GM18499 (cell line): ENCODE measurements around the gene FGF7.
"Not testable (repeated sequence)": the region's sequence is repeated elsewhere in the genome, so short reads cannot be mapped to it uniquely, and the experiment has no call there.

ENCODE experiments used
- ATAC-seq: cut with Tn5 transposase; IDR thresholded peaks from one replicate; pipeline ENCODE4 v1.9.1; 2021; ENCODE audit warnings: moderate number of reproducible peaks; ENCODE audit not compliant: insufficient read depth, unreplicated experiment

FGF7 gene, protein sequence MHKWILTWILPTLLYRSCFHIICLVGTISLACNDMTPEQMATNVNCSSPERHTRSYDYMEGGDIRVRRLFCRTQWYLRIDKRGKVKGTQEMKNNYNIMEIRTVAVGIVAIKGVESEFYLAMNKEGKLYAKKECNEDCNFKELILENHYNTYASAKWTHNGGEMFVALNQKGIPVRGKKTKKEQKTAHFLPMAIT

DNA sequence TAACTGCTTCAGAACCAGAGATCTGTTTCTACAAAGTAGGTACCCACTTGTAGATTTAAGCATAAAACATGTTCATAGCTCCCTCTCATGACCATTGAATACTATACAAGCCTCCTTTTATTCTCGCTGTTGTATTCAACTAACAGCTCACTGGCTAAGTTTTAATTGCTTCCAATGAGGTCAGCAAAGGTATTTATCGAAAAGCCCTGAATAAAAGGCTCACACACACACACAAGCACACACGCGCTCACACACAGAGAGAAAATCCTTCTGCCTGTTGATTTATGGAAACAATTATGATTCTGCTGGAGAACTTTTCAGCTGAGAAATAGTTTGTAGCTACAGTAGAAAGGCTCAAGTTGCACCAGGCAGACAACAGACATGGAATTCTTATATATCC lies at the start of gene FGF7:
FGF7 (plus strand) TSS at position 222 of the 400 bp plus-strand sequence. CDS start 1,056 bp downstream, outside the sequence.
- no peak for ATAC-seq

DNA sequence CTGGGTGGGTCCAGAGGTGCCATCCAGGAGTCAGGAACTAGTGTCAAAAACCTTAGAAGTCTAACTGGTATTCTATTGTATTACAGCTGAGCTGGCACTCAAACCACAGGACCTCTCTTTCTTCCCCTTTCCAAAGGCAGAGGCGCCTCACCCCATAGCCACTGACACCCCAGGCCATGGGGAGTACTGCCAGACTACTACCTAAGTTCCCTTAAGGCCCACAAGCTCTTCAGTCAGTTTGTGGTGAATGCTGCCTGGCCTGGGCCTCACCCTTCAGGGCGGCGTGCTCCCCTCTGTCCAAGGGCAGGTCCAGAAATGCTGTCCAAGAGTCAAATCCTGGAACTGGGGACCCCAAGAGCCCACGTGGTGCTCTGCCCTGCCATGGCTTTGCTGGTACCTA lies 43.0 kb upstream of the FGF7 start:
- no peak for ATAC-seq

DNA sequence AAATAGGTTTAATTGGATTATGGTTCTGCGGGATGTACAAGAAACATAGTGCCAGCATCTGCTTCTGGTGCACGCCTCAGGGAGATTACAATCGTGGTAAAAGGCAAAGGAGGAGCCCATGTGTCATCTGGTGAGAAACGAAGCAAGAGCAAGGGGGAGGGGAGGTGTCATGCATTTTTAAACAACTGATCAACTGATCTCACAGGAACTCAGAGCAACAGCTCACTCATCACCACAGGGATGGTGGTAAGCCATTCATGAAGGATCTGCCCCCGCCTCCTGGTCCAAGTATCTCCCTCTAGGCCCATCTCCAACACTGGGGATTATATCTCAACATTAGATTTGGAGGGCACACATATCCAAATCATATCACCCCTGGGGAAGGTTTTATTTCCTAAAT lies 42.1 kb upstream of the FGF7 start:
- no peak for ATAC-seq

DNA sequence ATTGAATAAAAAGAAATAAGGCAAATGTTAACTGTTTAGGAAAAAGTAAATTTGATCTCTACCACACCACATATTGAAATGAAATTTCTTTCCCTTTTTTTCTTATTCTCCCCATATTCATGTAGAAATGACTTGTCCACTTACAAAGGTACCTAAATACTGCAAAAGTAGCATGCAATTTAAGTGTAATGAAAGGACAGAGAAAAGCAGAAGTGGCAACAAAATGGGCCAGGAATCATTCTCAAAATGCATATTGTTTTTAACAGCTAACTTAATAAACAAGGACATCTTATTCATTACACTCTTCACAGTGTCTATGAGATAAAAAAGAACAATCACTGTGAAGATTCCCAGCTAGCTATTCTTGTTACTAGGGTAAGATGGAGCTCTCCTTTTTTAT lies 40.6 kb upstream of the FGF7 start:
- ATAC-seq = no peak

DNA sequence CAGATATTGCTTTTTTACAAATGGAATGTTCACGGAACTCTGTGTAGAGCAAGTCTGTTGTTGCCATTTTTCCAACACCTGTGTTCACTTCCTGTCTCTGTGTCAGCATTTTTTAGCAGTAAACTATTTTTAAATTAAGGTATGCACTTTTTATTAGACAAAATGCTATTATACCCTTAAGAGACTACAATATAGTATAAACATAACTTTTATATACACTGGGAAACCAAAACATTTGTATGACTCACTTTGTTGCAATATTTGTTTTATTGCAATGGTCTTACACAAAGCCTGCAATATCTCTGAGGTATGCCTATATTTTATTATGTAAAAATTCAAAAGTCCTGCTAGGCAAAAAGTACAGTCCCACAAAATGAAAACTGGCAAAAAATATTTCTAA lies 39.8 kb upstream of the FGF7 start:
- no peak for ATAC-seq

DNA sequence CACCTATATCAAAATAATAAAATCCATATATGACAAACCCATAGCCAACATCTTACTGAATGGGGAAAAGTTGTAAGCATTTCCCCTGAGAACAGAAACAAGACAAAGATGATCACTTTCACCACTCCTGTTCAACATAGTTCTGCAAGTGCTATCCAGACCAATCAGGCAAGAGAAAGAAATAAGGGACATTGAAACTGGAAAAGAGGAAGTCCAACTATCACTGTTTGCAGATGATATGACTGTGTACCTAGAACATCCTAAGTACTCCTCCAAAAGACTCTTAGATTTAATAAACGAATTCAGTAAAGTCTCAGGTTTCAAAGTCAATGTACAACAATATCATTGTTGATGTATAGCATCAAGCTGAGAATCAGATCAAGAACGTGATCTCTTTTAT lies 35.6 kb upstream of the FGF7 start:
- no peak for ATAC-seq

DNA sequence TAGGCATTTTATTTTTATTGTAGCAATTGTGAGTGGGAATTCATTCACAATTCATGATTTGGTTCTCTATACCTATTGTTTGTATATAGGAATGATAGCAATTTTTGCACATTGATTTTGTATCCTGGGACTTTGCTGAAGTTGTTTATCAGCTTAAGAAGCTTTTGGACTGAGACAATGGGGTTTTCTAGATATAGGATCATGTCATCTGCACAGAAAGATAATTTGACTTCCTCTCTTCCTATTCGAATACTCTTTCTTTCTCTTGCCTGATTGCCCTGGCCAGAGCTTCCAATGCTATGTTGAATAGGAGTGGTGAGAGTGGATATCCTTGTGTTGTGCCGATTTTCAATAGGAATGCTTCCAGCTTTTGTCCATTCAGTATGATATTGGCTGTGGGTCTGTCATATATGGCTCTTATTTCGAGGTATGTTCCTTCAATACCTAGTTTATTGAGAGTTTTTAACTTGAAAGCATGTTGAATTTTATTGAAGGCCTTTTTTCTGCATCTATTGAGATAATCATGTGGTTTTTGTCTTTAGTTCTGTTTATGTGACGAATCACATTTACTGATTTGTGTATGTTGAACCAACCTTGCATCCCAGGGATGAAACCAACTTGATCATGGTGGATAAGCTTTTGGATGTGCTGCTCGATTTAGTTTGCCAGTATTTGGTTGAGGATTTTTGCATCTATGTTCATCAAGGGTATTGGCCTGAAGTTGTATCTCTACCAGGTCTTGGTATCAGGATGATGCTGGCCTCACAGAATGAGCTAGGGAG lies 20.3 kb upstream of the FGF7 start:
- ATAC-seq = not testable (repeated sequence)

DNA sequence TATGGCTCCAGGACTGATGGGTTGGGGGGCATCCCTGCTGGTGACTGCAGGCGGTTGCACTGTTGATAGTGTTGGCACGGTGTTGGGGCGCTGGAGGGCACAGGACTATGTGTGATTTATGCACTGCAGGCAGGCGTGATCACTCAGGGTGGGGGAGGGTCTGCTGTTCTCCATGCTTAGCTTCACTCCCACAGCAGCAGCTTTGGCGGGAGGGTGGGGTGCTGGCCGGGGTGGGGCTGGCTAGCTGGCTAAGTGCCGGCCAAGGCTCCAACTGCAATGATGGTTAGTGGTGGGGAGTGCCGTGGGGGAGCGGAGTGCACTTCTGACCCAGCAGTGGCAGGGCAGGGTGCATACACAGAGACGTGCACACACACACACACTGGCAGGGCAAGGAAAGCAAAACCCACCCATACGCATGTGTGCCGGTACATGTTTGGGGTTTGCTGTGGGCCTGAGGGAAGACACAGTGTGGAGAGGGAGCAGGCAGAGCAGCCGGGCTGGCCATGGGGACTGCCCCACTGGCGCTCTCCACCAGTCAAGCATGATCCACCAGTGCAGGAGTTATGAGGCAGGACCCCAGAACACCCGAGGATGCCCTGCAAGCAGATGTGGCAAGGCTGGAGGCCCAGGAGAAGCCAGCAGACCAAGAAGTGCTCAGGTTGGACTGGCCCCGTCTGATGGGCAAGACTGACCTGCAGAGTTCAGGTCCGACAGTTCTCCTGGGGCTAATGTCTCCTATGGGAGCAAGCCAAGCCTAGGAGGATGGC lies 16.5 kb upstream of the FGF7 start:
- ATAC-seq = no peak

DNA sequence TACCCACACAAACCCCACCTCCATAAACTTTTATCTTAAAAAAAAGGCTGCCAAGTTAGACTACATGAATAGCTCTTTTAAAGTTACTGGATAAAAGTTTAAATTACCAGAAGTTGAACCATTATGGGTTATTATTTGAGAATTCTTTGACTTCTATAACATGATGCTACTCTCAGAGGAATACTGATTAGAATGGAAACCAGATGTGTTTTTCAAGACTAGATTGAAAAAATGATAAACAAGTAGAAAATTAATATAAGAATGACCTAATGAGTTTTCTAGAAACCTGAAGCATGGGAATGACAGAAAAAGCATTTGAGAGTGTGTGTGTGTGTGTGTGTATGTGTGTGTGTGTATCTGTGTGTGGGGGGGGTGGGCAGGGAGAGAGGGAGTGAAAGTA lies 12.4 kb upstream of the FGF7 start:
- ATAC-seq = no peak

DNA sequence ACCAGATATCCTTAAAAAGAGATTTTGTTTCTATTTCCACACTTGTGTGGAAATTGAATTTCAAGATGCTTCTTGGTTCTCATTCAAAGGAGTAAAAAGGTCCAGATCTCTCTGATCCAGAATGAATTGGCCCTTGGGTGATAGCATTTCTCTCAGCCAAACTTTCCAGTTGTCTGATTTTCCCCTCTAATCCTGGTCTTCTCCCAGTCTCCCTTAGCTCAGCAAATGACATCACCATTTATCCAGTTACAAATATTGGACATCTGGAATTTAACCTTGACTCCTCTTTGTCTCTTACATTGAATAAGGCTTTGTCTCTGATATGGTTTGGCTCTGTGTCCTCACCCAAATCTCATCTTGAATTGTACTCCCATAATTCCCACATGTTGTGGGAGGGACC lies 10.2 kb upstream of the FGF7 start:
- no peak for ATAC-seq

DNA sequence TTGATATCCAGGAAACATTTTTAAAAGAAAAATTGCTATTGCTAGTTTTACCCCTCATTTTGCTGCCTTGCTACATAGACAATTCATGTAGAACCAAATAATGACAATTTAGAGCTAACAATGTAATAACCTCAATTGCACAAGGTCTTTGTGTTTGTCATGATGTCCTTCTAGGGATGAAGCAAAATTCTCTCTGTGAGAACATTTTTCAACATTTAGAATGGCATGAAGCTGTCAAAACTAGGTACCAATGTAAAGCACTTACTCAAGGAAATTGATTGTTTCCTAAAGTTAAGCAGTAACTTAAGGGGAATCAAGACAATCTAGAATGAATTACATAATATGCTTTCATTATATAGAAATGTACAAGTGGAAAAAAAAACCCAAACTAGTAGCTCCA lies 7.9 kb upstream of the FGF7 start:
- no peak for ATAC-seq

DNA sequence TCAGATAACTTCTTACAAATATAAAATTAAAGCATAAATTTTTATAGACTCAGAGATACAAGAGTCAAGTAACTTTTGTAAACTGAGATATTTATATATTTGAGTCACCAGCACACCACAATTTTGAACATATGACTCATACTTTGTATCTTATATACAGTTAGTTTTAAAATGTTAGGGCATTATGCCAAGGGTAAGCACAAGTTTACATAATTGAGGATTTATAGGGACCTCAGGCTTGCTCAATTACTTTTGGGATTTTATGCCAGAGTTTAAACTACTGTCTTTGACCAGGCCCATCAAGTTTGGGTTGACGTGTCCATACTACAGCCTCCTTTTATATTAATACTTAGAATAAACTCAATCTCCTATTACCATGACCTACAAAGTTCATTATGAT lies 7.4 kb upstream of the FGF7 start:
- ATAC-seq = no peak

DNA sequence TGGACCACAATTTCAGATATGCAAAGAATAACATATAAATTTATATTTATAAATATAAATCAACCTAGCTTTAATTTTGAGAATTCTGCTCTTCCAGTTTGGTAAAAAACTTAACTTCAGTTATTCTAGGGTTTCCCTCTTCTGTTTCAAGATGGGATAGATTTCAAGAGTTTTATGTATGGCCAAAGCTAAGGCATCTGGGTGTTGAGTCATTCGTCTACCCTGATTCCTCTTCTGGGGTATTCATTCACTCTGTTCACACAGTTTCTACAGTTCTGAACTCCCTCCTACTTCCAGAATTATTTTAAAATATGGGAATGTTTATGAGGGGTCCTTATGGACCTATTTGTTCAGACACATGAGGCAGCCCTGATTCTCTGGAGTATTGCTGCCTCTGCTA lies 4.2 kb upstream of the FGF7 start:
- no peak for ATAC-seq

DNA sequence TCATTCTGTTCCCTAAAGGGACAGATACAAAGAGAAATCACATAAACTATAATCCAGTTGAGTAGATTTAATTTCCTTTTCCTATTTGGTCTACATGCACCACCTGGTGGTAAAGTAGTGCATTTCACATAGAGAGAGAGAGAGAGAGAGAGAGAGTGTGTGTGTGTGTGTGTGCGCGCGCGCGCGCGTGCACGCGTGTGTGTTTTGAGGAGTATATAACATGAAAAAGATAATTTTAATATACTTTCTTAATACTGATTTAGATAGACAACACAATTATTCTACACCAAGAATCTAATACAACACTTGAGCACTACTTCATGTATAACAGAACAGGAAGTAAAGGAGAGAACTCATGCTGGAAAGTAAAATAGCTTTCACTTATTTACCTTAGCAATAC lies 1.1 kb upstream of the FGF7 start:
- ATAC-seq = no peak

DNA sequence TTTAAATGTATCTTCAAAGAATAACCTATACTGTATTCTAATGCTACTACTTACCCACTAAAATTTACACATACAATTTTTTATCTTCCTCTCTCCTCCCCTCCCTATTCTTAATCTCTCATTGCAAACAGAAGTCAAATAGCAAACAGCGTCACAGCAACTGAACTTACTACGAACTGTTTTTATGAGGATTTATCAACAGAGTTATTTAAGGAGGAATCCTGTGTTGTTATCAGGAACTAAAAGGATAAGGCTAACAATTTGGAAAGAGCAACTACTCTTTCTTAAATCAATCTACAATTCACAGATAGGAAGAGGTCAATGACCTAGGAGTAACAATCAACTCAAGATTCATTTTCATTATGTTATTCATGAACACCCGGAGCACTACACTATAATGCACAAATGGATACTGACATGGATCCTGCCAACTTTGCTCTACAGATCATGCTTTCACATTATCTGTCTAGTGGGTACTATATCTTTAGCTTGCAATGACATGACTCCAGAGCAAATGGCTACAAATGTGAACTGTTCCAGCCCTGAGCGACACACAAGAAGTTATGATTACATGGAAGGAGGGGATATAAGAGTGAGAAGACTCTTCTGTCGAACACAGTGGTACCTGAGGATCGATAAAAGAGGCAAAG lies 984 bp downstream of the FGF7 start:
- no peak for ATAC-seq

DNA sequence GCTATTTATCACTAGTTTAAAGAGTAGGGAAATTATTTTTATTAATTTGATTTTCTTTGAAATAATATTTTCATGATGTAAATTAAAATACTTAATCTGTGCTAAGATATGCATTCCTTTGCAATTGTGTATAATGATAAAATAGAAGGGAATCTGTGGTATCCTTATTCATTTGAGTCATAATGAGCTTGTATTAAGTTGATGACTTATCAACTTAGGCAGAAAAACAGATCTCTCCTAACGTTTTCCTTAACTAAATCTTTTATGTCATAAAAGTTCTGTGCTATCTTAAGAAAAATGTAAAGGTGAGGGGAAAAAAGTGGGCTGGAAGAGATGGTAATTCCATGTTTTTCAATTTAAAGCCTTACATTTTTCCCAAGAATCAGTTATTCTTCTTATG lies 1.9 kb downstream of the FGF7 start:
- ATAC-seq = no peak

DNA sequence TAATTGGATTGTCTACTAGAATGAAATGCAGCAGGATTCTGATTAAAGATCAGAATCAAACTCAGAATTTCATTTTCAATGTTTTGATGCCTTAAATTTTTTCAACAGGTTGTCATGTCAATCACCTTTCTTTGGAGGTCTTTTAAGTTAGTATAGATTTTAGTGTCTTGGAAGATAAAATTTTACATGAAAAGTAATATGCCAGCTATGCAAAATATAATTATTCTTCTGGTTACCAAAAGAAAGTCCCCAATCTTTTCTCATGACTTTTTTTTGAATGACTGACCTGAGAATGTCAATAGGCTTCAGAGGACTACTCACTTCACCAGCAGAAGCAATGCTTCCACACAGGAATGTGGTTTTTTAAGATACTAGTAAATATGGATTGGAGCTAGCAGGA lies 4.3 kb downstream of the FGF7 start:
- ATAC-seq = no peak

DNA sequence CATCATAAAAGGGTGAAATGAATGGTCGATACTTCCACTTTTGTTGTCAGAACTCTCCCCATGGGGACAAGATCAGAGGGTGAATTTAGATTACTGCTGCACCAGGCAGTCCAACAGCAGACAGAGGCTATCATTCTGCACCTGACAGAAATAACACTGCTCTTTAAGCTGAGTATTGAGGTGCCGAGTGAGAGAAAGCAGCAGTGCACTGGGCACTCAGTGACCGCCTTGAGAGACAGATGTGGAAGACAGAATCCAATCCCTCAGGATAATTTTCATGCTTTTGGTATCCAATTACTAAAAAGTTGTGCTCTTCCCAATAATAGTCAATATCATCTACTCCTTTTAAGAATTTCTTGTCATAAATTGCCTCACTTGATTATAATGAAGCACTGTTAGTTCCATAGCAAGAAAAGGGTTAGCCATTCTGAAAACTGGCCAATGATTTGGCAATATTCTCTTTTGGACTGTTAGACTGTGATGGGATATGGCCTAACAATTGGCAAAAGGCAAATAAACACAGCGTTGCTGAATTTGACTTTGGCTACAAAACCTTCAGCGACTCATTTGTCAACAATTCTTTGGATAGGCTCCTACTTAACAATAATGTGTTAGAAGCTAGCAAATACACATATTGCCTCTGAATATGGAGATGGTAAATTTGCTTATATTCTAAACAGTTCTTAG lies 5.5 kb downstream of the FGF7 start:
- ATAC-seq = no peak

DNA sequence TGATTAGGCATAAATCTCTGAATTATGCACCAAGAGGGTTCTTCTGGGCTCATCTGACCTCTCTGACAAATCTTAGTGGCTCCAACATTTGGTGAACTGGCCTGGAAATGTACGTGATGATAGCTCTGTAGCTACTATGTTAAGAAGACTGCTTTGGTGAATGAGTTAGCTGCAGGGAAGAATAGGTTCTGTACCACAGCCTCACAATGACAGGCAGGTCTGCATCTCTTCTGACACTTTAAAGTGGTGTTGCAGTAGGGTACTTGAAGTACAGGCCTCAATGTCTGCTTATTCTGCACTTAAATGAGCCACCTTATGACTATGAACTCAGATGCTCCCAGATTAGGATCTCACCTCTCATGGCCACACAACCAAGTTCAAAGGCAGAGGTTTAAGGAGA lies 7.0 kb downstream of the FGF7 start:
- ATAC-seq = no peak

DNA sequence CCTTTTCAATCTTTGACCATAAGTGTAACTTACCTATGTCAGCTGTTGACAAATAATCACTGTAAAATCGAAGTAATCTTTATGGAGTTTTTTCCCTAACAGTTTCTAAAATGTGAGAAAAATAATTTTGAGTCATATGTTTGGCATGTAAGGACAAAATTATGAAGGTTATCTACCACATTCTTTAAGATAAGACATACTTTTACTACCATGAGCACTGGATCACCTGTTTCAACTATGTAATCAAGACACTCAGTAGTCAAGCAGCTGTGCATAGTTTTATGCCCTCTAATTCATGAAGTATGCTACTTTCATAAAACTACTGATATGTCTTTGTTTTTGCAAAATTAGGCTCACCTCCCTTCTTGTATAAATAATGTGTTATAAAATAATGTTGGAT lies 12.1 kb downstream of the FGF7 start:
- ATAC-seq = no peak
